Activated CD4-positive, alpha-beta memory T cell treated with anti-CD3 and anti-CD28 coated beads, Interleukin-2, amount 10 ng/mL, durations not matched to agents 7 days and 5 days (primary cell): ENCODE results near the gene EVC2. TPM values are rescaled to one million over a fixed set of nuclear protein-coding genes. Genes with fewer than 3 reads are reported as not detected.

ENCODE experiments used
- CTCF ChIA-PET: fragments of 350-600 bp; sonication (Branson Sonifier 250); formaldehyde crosslinking; loops from one replicate; lab custom pipeline; 2021; ENCODE audit warnings: antibody characterized with exemption, inconsistent platforms; lab: Charles Lee
- POLR2A ChIA-PET: fragments of 350-600 bp; sonication (Branson Sonifier 250); formaldehyde crosslinking; loops from one replicate; lab custom pipeline; 2021; ENCODE audit warnings: antibody characterized with exemption; lab: Charles Lee
- DNase-seq: peaks from one replicate; pipeline ENCODE4 v3.0.0-alpha.2; 2020
- H3K27ac Mint-ChIP-seq: one replicate; pipeline ENCODE4 v1.8.0; 2021; ENCODE audit warnings: mild to moderate bottlenecking, mixed read lengths
- H3K27me3 Mint-ChIP-seq: one replicate; pipeline ENCODE4 v1.8.0; 2021; ENCODE audit warnings: mixed read lengths
- H3K36me3 Mint-ChIP-seq: one replicate; pipeline ENCODE4 v1.8.0; 2021; ENCODE audit warnings: low read depth, mixed read lengths
- H3K4me1 Mint-ChIP-seq: one replicate; pipeline ENCODE4 v1.8.0; 2021; ENCODE audit warnings: mixed read lengths
- H3K4me3 Mint-ChIP-seq: one replicate; pipeline ENCODE4 v1.8.0; 2021; ENCODE audit warnings: mild to moderate bottlenecking, mixed read lengths
- H3K9me3 Mint-ChIP-seq: one replicate; pipeline ENCODE4 v1.8.0; 2021; ENCODE audit warnings: mixed read lengths
- total RNA-seq, 2 experiments: library from RNA; stranded (reverse); gene quantifications; one replicate each; pipeline ENCODE4 v1.2.3, GENCODE V29; 2021

Gene EVC2
- total RNA-seq, 2 experiments from 2014 or later: 2.2 TPM

DNA sequence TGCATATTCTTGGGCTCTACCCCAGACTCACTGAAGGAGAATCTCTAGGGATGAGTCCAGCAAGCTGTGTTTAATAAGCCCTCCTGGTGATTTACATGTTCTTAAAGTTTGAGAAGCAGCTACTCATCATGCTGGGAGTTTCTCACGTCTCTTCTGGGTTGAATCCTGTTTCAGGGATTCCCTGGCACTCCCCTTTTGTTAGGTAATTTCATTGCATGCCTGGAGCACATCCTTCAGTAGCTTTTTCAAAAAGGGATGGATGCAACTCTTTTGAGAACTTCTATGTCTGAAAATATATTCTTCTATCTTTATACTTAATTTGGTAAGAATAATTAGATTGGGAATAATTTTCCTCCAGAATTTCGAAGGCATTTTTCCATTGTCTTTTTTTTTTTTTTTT, 7.0 kb upstream of the EVC2 start:
- Mint-ChIP-seq H3K4me1 (peaks cover 14% of the 10 kb centered on the region), H3K27ac (no peak overlapping the region), H3K36me3 (peaks cover 8% of the 10 kb centered on the region), H3K27me3 (peaks cover 16% of the 10 kb centered on the region), H3K4me3 (no peak overlapping the region), H3K9me3 (peaks cover 5% of the 10 kb centered on the region)
- no peak for DNase-seq
- POLR2A ChIA-PET: no interaction called here
- CTCF ChIA-PET: no interaction called here

DNA sequence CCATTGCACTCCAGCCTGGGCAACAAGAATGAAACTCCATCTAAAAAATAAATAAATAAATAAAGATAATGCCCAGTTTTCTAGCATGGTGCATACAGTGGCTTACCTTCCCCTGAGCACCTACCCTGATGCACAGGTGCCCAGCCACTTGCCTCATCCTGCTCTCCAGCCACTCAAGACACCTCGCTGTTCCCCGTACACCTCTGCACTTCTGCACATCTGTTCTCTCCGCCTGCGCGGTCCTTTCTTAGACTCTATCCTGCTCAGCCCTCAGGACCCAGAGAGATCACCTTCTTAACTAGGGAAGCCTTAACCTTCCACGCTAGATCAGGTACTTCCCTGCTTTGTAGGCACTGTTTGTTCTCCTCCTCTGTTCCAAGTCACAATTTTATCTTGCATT, 5.5 kb upstream of the EVC2 start:
- POLR2A ChIA-PET: no interaction called here
- Mint-ChIP-seq H3K36me3 (peaks cover 8% of the 10 kb centered on the region), H3K27ac (no peak overlapping the region), H3K27me3 (peaks cover 24% of the 10 kb centered on the region), H3K4me3 (no peak overlapping the region), H3K4me1 (peaks cover 14% of the 10 kb centered on the region), H3K9me3 (peaks cover 5% of the 10 kb centered on the region)
- CTCF ChIA-PET: no interaction called here
- DNase-seq: no peak

DNA sequence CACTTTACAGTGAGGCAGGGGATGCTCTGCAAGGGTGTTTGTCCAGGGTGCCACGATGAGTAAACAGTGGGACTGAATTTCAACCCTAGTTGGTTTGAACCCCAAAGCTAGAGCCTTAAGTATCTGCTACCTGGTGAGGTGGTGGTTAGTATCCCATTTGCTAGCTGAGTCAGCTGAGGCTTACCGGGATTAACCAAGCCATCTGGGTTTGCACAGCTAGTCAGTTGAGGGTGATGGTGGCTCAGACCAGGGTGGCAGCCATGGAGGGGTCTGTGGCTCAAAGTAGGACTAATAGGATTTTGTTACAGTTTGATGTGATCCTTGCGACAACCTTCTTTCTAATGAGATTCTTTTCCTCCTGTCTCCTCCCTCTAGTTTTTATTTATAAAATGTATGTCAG, 4.6 kb upstream of the EVC2 start:
- Mint-ChIP-seq H3K4me3 (peak overlapping the region; percentile 23), H3K27ac (no peak overlapping the region), H3K36me3 (peaks cover 8% of the 10 kb centered on the region), H3K9me3 (peaks cover 5% of the 10 kb centered on the region), H3K4me1 (peaks cover 14% of the 10 kb centered on the region), H3K27me3 (peaks cover 25% of the 10 kb centered on the region)
- no peak for DNase-seq
- CTCF ChIA-PET: no interaction called here
- POLR2A ChIA-PET: no interaction called here

- Mint-ChIP-seq H3K27me3 (peaks cover 28% of the 10 kb centered on the region), H3K36me3 (peaks cover 8% of the 10 kb centered on the region), H3K4me1 (peaks cover 16% of the 10 kb centered on the region), H3K9me3 (peaks cover 5% of the 10 kb centered on the region), H3K27ac (no peak overlapping the region), H3K4me3 (peak overlapping the region; percentile 23)
- POLR2A ChIA-PET: no interaction called here
- DNase-seq: no peak
- CTCF ChIA-PET: no interaction called here
These were observed 4.2 kb upstream of the EVC2 start for GRCh38 chr4:5712517-5712916.

DNA sequence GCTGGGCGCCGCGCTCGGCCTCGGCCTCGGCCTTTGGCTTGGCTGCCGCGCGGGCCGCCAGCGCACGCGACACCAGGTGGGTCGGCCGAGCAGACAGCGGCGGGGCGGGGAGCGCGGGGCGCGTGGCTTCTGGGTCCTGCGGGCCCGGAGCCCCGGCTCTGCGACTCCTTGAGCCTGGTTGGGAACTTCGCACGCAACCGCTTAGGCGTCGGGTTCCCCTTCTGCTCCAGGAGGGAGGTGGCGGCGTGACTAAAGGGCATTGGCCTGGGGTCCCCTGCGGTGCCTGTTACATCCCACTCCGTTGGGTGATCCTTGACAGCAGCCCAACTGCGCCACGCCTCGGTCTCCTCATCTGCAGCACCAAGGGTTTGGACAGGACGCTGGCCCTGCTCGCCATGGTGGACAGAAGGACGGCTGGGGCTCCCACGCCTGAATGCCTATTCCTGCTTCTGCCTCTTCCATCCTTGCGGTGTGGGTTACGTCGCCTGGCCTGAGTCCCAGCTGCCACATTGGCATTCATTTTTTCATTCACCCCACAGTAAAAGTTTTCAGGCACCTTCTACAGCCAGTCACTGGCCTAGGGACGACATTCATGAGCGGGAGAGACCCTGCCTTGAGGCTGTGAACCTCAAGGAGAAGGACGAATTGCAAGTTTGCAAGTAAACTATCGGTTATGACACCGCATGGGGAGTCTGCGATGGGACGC, 3.3 kb upstream of the EVC2 start:
- Mint-ChIP-seq H3K27ac (no peak overlapping the region), H3K4me1 (peaks cover 21% of the 10 kb centered on the region), H3K9me3 (peaks cover 5% of the 10 kb centered on the region), H3K27me3 (peaks cover 36% of the 10 kb centered on the region), H3K4me3 (peak overlapping the region; percentile 71), H3K36me3 (peaks cover 8% of the 10 kb centered on the region)
- POLR2A ChIA-PET: no interaction called here
- CTCF ChIA-PET: no interaction called here
- no peak for DNase-seq

GRCh38 chr4:5710961-5711478, 2.7 kb upstream of the EVC2 start, which contains the start of gene EVC:
TSS of gene EVC (plus strand) at chr4:5711201. CDS start at chr4:5711381, 180 bp downstream.
- Mint-ChIP-seq H3K27ac (peak within 1 kb of the TSS; percentile 46), H3K27me3 (peaks cover 39% of the 10 kb centered on the region), H3K9me3 (peaks cover 5% of the 10 kb centered on the region), H3K4me1 (peaks cover 22% of the 10 kb centered on the region), H3K4me3 (peak within 1 kb of the TSS; percentile 71), H3K36me3 (peaks cover 8% of the 10 kb centered on the region)
- DNase-seq: peak; percentile 43
- POLR2A ChIA-PET: no interaction called here
- CTCF ChIA-PET: no interaction called here

GRCh38 chr4:5710065-5710960, 2.0 kb upstream of the EVC2 start:
- Mint-ChIP-seq H3K27me3 (peaks cover 39% of the 10 kb centered on the region), H3K4me1 (peaks cover 26% of the 10 kb centered on the region), H3K27ac (peak overlapping the region; percentile 46), H3K4me3 (peak overlapping the region; percentile 64), H3K36me3 (peaks cover 8% of the 10 kb centered on the region), H3K9me3 (peaks cover 4% of the 10 kb centered on the region)
- POLR2A ChIA-PET: no interaction called here
- CTCF ChIA-PET: no interaction called here
- no peak for DNase-seq

- peaks cover 6% of the 10 kb centered on the region for H3K36me3 Mint-ChIP-seq
- H3K4me3 Mint-ChIP-seq: no peak overlapping the region
- ChIA-PET POLR2A (no interaction called here), CTCF (no interaction called here)
- no peak overlapping the region for H3K27ac Mint-ChIP-seq
- H3K4me1 Mint-ChIP-seq: peaks cover 26% of the 10 kb centered on the region
- peaks cover 39% of the 10 kb centered on the region for H3K27me3 Mint-ChIP-seq
- peaks cover 1% of the 10 kb centered on the region for H3K9me3 Mint-ChIP-seq
- no peak for DNase-seq
These were observed 832 bp upstream of the EVC2 start for GRCh38 chr4:5709207-5709575.

DNA sequence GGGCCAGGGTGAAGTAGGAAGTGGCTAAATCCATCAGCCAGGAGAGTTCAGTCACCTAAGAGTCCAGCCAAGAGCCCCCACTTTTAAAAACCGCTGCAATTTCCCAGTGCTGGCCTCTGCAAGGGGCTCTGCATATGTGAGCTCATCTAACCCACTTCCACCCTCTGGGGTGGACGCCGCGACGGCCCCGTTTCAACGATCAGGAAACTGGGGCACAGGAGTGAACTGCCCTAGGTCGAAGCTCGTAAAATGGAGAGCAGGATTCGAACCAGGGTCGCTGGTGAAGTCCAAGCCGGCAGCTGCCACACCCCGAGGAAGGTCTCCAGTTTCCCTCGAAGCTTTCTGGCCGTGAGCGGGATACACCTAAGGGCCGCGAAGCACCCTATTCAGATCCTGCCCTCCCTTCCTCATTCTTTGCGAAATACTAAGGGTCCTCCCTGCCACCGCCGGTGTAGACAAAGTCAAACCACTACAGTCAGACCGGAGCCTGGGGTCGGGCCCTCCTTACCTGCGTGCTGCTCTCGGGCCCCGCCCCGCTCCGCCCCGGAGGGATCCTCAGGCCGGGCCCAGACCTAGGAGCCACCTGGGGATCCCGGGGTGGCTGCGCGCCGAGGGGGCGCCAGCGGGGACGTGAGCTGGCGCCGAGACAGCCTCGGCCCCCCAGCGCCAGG, 446 bp downstream of the EVC2 start:
- DNase-seq: no peak
- H3K27ac Mint-ChIP-seq: no peak overlapping the region
- H3K36me3 Mint-ChIP-seq: peaks cover 6% of the 10 kb centered on the region
- ChIA-PET CTCF (interaction anchor here (0.6 kb wide), 1 partner anchor 168 kb away, joined by 3 read pairs; no protein-coding TSS in a partner anchor), POLR2A (no interaction called here)
- peaks cover 39% of the 10 kb centered on the region for H3K27me3 Mint-ChIP-seq
- H3K4me3 Mint-ChIP-seq: peak overlapping the region; percentile 63
- peaks cover 5% of the 10 kb centered on the region for H3K9me3 Mint-ChIP-seq
- peaks cover 26% of the 10 kb centered on the region for H3K4me1 Mint-ChIP-seq

- POLR2A ChIA-PET: no interaction called here
- CTCF ChIA-PET: interaction anchor here (0.6 kb wide), 1 partner anchor 168 kb away, joined by 3 read pairs; no protein-coding TSS in a partner anchor
- Mint-ChIP-seq H3K9me3 (peaks cover 5% of the 10 kb centered on the region), H3K27me3 (peaks cover 35% of the 10 kb centered on the region), H3K4me1 (peaks cover 22% of the 10 kb centered on the region), H3K27ac (no peak overlapping the region), H3K4me3 (peak overlapping the region; percentile 63), H3K36me3 (peaks cover 3% of the 10 kb centered on the region)
- DNase-seq: no peak
These were observed 993 bp downstream of the EVC2 start for GRCh38 chr4:5707366-5707765.

GRCh38 chr4:5706486-5707290, 1.7 kb downstream of the EVC2 start:
- peaks cover 15% of the 10 kb centered on the region for H3K4me1 Mint-ChIP-seq
- peaks cover 3% of the 10 kb centered on the region for H3K36me3 Mint-ChIP-seq
- H3K9me3 Mint-ChIP-seq: peaks cover 5% of the 10 kb centered on the region
- peaks cover 28% of the 10 kb centered on the region for H3K27me3 Mint-ChIP-seq
- CTCF ChIA-PET: no interaction called here
- no peak overlapping the region for H3K27ac Mint-ChIP-seq
- no peak for DNase-seq
- POLR2A ChIA-PET: no interaction called here
- peak overlapping the region; percentile 63 for H3K4me3 Mint-ChIP-seq

DNA sequence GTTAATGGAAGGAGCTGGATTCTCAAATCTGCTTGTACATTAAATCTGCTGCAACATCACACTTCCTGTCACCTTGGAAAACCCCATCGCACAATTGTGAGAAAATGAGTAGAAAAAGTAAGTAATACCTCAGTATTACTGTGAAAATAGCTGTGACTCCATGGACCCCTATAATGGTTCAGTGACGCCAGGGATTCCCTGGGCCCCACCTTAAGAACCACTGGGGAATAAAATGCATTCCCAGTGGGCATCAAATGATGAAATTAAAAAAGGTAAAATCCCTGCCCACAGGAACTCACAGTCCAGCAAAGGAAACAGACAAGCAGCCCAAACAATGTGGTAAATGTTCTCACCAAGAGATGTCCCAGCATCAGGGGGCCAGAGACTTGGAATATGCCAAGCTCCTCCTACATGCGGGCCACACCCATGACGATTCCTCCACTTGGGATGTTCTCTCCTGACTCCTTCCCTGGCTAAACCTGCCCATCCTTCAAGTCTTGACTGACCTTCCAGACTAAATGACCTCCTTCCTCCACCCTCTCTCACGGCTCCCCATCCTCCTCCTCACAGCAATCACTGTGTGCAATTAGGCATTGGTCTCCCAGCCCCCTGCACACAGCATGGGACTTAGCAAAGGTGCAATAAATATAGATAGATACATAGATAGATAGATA, 2.6 kb downstream of the EVC2 start:
- peaks cover 5% of the 10 kb centered on the region for H3K9me3 Mint-ChIP-seq
- CTCF ChIA-PET: no interaction called here
- DNase-seq: no peak
- H3K27me3 Mint-ChIP-seq: peaks cover 27% of the 10 kb centered on the region
- H3K4me1 Mint-ChIP-seq: peaks cover 15% of the 10 kb centered on the region
- H3K36me3 Mint-ChIP-seq: peaks cover 3% of the 10 kb centered on the region
- no peak overlapping the region for H3K4me3 Mint-ChIP-seq
- no peak overlapping the region for H3K27ac Mint-ChIP-seq
- POLR2A ChIA-PET: no interaction called here
